ENCODE results near the gene MRPS26. TPM values are rescaled to one million over a fixed set of nuclear protein-coding genes. Genes with fewer than 3 reads are reported as not detected.

MRPS26 gene
- total and polyA plus RNA-seq, 4 donors, result 26.9 to 65.2 (median 40.3) TPM

DNA sequence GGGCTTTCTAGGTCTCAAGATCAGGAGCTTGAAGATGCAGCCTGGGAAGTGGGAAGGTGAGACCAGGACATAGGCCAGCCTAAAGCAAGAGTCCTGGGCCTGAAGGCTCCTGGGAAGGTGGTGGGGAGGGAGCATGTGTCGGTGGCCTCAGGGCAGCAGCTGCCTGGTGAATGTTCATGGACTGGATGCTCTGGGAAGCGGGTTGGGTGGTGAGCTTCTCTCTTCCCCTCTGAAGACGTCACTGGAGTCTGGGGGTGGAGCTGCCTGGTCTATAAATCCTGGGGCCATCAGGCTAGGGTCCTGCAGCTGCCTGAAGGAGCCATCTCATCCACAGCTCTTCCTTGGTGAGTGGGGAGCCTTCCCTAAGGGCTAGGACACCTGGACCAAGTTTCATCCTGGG, 2.5 kb upstream of the MRPS26 start, which contains the start of gene GNRH2:
Gene GNRH2, plus strand, starts transcription at position 301 of the 400 bp plus-strand sequence. CDS start 793 bp downstream, outside the sequence.
- Histone ChIP-seq H3K36me3 (ENCODE audit: control insufficient read depth in 4 of 4, insufficient read depth in 3 of 4, low read depth in 1 of 4, low read length in 3 of 4) (peaks cover 3 to 18% (median 9%) of the 10 kb centered on the region in 4 donors), H3K4me3 (ENCODE audit: low read depth in 1 of 3, low read length in 3 of 3) (no peak within 1 kb of the TSS), H3K9me3 (ENCODE audit: control insufficient read depth in 4 of 4, low read length in 3 of 4) (no peaks in the 10 kb centered on the region), H3K9ac (ENCODE audit: low read depth in 1 of 2, low read length in 2 of 2) (no peak within 1 kb of the TSS), H3K27ac (ENCODE audit: low read depth in 1 of 2, low read length in 2 of 2) (peak within 1 kb of the TSS; percentile 74 to 82), H3K4me1 (ENCODE audit: control insufficient read depth in 4 of 4, insufficient read depth in 4 of 4, low read length in 3 of 4) (peaks cover 5 to 36% (median 24%) of the 10 kb centered on the region in 4 donors), H3K27me3 (ENCODE audit: control insufficient read depth in 4 of 4, insufficient read depth in 4 of 4, low read length in 3 of 4) (no peaks in the 10 kb centered on the region)
- 85% methylated on average over 3 of the region's 3 CpGs for WGBS
- DNase-seq (ENCODE audit: low spot score), result no peak
- no peak for TF ChIP-seq HNF4G (IDR thresholded peaks at IDR 0.05)

- Histone ChIP-seq H3K27ac (ENCODE audit: low read depth in 1 of 2, low read length in 2 of 2) (no peak overlapping the region), H3K9ac (ENCODE audit: low read depth in 1 of 2, low read length in 2 of 2) (no peak overlapping the region), H3K9me3 (ENCODE audit: control insufficient read depth in 4 of 4, low read length in 3 of 4) (no peaks in the 10 kb centered on the region), H3K4me1 (ENCODE audit: control insufficient read depth in 4 of 4, insufficient read depth in 4 of 4, low read length in 3 of 4) (peaks cover 5 to 37% (median 24%) of the 10 kb centered on the region in 4 donors), H3K27me3 (ENCODE audit: control insufficient read depth in 4 of 4, insufficient read depth in 4 of 4, low read length in 3 of 4) (no peaks in the 10 kb centered on the region), H3K36me3 (ENCODE audit: control insufficient read depth in 4 of 4, insufficient read depth in 3 of 4, low read depth in 1 of 4, low read length in 3 of 4) (peaks cover 5 to 23% (median 15%) of the 10 kb centered on the region in 4 donors), H3K4me3 (ENCODE audit: low read depth in 1 of 3, low read length in 3 of 3) (no peak overlapping the region)
- no peak for DNase-seq (ENCODE audit: low spot score)
- TF ChIP-seq HNF4G (IDR thresholded peaks at IDR 0.05) (no peak), SP1 (IDR thresholded peaks at IDR 0.05) (no peak), TAF1 (conservative IDR thresholded peaks at IDR 0.05) (no peak), FOXA2 (IDR thresholded peaks at IDR 0.05) (no peak), YY1 (IDR thresholded peaks at IDR 0.05) (no peak), ATF3 (IDR thresholded peaks at IDR 0.05) (no peak), RXRA (IDR thresholded peaks at IDR 0.05) (no peak)
- TF ChIP-seq, protein P1, sequence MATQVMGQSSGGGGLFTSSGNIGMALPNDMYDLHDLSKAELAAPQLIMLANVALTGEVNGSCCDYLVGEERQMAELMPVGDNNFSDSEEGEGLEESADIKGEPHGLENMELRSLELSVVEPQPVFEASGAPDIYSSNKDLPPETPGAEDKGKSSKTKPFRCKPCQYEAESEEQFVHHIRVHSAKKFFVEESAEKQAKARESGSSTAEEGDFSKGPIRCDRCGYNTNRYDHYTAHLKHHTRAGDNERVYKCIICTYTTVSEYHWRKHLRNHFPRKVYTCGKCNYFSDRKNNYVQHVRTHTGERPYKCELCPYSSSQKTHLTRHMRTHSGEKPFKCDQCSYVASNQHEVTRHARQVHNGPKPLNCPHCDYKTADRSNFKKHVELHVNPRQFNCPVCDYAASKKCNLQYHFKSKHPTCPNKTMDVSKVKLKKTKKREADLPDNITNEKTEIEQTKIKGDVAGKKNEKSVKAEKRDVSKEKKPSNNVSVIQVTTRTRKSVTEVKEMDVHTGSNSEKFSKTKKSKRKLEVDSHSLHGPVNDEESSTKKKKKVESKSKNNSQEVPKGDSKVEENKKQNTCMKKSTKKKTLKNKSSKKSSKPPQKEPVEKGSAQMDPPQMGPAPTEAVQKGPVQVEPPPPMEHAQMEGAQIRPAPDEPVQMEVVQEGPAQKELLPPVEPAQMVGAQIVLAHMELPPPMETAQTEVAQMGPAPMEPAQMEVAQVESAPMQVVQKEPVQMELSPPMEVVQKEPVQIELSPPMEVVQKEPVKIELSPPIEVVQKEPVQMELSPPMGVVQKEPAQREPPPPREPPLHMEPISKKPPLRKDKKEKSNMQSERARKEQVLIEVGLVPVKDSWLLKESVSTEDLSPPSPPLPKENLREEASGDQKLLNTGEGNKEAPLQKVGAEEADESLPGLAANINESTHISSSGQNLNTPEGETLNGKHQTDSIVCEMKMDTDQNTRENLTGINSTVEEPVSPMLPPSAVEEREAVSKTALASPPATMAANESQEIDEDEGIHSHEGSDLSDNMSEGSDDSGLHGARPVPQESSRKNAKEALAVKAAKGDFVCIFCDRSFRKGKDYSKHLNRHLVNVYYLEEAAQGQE (IDR thresholded peaks at IDR 0.05), result no peak
- whole genome bisulfite sequencing, result 94% methylated on average over 8 of the region's 8 CpGs
These were observed 1.4 kb upstream of the MRPS26 start for GRCh38 chr20:3044336-3044965.

- Histone ChIP-seq H3K27me3 (ENCODE audit: control insufficient read depth in 4 of 4, insufficient read depth in 4 of 4, low read length in 3 of 4) (no peaks in the 10 kb centered on the region), H3K4me3 (ENCODE audit: low read depth in 1 of 3, low read length in 3 of 3) (peak overlapping the region; percentile 74 to 81 (median 80)), H3K4me1 (ENCODE audit: control insufficient read depth in 4 of 4, insufficient read depth in 4 of 4, low read length in 3 of 4) (peaks cover 5 to 37% (median 24%) of the 10 kb centered on the region in 4 donors), H3K36me3 (ENCODE audit: control insufficient read depth in 4 of 4, insufficient read depth in 3 of 4, low read depth in 1 of 4, low read length in 3 of 4) (peaks cover 9 to 27% (median 18%) of the 10 kb centered on the region in 4 donors), H3K27ac (ENCODE audit: low read depth in 1 of 2, low read length in 2 of 2) (peak overlapping the region; percentile 89 to 93), H3K9ac (ENCODE audit: low read depth in 1 of 2, low read length in 2 of 2) (peak overlapping the region; percentile 1 to 2), H3K9me3 (ENCODE audit: control insufficient read depth in 4 of 4, low read length in 3 of 4) (no peaks in the 10 kb centered on the region)
- 3% methylated on average over 24 of the region's 24 CpGs for WGBS
- peak; percentile 78 for DNase-seq (ENCODE audit: low spot score)
- TF ChIP-seq, protein P2, sequence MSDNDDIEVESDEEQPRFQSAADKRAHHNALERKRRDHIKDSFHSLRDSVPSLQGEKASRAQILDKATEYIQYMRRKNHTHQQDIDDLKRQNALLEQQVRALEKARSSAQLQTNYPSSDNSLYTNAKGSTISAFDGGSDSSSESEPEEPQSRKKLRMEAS (IDR thresholded peaks at IDR 0.05), result no peak
- TF ChIP-seq RAD21 (IDR thresholded peaks at IDR 0.05), result no peak
- TF ChIP-seq, protein P1 (IDR thresholded peaks at IDR 0.05), result no peak
- TF ChIP-seq YY1 (IDR thresholded peaks at IDR 0.05), result peak; percentile 80
- TF ChIP-seq TAF1 (conservative IDR thresholded peaks at IDR 0.05), result no peak
- no peak for TF ChIP-seq ATF3 (IDR thresholded peaks at IDR 0.05)
- TF ChIP-seq EGR1 (IDR thresholded peaks at IDR 0.05; ENCODE audit: low read depth in 2 of 2), result no peak
- no peak for TF ChIP-seq FOXA2 (IDR thresholded peaks at IDR 0.05)
- no peak for TF ChIP-seq GABPA (IDR thresholded peaks at IDR 0.05 in 1 of 2, conservative IDR thresholded peaks at IDR 0.05 in 1 of 2)
- TF ChIP-seq HNF4A (conservative IDR thresholded peaks at IDR 0.05), result no peak
- no peak for TF ChIP-seq NR2F2 (IDR thresholded peaks at IDR 0.05)
- TF ChIP-seq, protein P3, sequence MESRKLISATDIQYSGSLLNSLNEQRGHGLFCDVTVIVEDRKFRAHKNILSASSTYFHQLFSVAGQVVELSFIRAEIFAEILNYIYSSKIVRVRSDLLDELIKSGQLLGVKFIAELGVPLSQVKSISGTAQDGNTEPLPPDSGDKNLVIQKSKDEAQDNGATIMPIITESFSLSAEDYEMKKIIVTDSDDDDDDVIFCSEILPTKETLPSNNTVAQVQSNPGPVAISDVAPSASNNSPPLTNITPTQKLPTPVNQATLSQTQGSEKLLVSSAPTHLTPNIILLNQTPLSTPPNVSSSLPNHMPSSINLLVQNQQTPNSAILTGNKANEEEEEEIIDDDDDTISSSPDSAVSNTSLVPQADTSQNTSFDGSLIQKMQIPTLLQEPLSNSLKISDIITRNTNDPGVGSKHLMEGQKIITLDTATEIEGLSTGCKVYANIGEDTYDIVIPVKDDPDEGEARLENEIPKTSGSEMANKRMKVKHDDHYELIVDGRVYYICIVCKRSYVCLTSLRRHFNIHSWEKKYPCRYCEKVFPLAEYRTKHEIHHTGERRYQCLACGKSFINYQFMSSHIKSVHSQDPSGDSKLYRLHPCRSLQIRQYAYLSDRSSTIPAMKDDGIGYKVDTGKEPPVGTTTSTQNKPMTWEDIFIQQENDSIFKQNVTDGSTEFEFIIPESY (IDR thresholded peaks at IDR 0.05), result no peak
These were observed 623 bp upstream of the MRPS26 start for GRCh38 chr20:3045042-3045815.
